ENCODE results near the gene PDP2.

DNA sequence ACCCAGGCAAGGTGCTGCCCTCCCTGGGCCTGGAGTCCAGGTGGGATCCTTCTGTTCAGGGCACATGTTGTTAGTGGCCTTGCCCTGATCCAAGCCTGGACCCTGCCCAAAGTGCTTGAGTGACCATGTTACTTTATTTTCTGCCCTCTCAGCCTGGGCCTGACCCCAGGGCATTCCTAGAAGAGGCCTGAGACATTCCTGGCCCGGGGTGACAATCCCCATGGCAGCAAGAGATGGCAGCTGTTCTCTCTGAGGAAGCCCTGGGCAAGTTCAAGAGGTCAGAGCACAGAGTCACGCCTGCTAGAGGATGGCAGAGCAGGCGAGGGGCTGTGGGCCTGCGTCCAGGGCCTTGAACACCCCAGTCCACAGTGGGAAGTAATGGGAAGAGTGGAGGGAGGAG, 33.4 kb downstream of the PDP2 start:
- TF ChIP-seq GLIS3 (CRISPR knock-in tag; IDR thresholded peaks at IDR 0.05) = no peak
- TF ChIP-seq, protein P1, sequence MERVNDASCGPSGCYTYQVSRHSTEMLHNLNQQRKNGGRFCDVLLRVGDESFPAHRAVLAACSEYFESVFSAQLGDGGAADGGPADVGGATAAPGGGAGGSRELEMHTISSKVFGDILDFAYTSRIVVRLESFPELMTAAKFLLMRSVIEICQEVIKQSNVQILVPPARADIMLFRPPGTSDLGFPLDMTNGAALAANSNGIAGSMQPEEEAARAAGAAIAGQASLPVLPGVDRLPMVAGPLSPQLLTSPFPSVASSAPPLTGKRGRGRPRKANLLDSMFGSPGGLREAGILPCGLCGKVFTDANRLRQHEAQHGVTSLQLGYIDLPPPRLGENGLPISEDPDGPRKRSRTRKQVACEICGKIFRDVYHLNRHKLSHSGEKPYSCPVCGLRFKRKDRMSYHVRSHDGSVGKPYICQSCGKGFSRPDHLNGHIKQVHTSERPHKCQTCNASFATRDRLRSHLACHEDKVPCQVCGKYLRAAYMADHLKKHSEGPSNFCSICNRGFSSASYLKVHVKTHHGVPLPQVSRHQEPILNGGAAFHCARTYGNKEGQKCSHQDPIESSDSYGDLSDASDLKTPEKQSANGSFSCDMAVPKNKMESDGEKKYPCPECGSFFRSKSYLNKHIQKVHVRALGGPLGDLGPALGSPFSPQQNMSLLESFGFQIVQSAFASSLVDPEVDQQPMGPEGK (CRISPR knock-in tag; IDR thresholded peaks at IDR 0.05; ENCODE audit: borderline replicate concordance) = no peak
- no peak for TF ChIP-seq ZNF70 (CRISPR knock-in tag; IDR thresholded peaks at IDR 0.05)
- no peak for TF ChIP-seq ARNTL (CRISPR knock-in tag; IDR thresholded peaks at IDR 0.05; ENCODE audit: borderline replicate concordance, low read depth)
- TF ChIP-seq, protein P2, sequence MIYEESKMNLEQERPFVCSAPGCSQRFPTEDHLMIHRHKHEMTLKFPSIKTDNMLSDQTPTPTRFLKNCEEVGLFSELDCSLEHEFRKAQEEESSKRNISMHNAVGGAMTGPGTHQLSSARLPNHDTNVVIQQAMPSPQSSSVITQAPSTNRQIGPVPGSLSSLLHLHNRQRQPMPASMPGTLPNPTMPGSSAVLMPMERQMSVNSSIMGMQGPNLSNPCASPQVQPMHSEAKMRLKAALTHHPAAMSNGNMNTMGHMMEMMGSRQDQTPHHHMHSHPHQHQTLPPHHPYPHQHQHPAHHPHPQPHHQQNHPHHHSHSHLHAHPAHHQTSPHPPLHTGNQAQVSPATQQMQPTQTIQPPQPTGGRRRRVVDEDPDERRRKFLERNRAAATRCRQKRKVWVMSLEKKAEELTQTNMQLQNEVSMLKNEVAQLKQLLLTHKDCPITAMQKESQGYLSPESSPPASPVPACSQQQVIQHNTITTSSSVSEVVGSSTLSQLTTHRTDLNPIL (CRISPR knock-in tag; IDR thresholded peaks at IDR 0.05; ENCODE audit: low read depth) = no peak
- TF ChIP-seq, protein P3, sequence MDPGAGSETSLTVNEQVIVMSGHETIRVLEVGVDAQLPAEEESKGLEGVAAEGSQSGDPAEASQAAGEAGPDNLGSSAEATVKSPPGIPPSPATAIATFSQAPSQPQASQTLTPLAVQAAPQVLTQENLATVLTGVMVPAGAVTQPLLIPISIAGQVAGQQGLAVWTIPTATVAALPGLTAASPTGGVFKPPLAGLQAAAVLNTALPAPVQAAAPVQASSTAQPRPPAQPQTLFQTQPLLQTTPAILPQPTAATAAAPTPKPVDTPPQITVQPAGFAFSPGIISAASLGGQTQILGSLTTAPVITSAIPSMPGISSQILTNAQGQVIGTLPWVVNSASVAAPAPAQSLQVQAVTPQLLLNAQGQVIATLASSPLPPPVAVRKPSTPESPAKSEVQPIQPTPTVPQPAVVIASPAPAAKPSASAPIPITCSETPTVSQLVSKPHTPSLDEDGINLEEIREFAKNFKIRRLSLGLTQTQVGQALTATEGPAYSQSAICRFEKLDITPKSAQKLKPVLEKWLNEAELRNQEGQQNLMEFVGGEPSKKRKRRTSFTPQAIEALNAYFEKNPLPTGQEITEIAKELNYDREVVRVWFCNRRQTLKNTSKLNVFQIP (CRISPR knock-in tag; IDR thresholded peaks at IDR 0.05; ENCODE audit: borderline replicate concordance, low read depth) = no peak

Data from SK-N-SH treated with all-trans-retinoic acid at 6 μM for 48 hours (cell line).